Measurements from ENCODE around the gene LTA.

DNA sequence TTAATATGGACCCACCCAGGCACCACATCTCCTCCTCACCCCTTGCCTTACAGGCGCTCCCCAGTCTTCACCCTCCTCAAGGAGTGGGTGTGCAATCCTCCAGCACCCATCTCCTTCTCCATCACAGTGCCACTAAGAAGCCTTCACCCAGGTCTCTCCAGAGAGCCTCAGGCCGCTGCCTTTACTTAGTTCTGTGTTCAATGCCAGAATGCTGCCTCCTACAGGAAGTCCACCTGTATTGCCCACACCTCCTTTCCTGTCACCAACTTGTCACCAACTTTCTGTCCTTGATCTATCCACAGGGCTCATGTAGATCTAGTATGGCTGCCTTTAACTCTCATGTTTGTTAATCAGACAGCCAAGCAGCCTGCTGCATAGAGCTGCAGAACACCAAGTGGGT is 13.4 kb downstream of the LTA start:
- no peak for TF ChIP-seq POLR2A (IDR thresholded peaks at IDR 0.05)
- no peak for TF ChIP-seq EP300 (IDR thresholded peaks at IDR 0.05)
- TF ChIP-seq CTCF (IDR thresholded peaks at IDR 0.05), result no peak
